ENCODE data around the gene NACC1. TPM values are rescaled to one million over a fixed set of nuclear protein-coding genes. Genes with fewer than 3 reads are reported as not detected.

NACC1 gene
- polyA plus RNA-seq, 2 of the 4 experiments (the other 2 are of a cell fraction): 26.1 to 37.9 TPM

DNA sequence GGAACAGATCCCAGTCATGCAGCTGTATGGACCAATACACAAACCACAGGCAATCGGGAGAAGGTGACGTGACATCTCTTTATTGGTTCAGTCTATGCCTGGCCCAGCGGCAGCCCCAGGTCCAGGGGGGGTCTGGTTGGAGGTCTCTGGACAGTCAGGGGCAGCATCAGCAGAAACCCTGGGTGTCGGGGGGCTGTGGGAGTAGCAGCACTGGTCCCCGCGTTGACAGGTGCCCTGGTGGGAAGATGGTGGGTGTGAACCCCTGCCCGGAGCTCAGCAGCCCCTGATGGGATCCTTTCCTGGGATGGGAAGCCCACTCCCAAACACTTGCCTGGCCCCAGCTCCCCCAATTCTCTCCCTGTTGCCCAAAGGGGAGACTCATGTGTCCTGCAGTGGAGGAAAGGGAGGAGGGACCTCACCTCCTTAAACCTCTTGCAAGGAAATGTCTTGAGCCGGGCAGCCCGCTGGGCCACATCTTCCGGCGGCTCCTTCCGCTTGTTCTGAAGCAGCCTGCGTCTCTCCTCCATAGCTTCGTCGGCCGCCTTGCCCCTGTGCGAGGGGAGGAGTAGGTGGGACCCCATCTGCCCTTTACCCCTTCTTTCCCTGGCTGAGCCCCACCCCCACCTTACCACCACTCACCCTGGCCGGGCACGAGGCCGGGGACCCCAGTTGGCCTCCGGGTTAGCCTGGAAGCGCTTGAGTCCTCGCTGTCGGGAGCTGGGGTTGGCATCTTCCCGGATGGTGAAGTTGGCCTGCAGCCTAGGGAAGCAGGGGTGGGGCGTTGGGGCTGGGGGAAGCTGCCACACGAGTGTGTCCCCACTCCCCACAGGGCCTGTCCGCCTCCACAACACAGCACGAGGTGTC lies 13.0 kb upstream of the NACC1 start:
- DNase-seq (ENCODE audit: low read depth in 1 of 2, low spot score in 1 of 2) (no peak), ATAC-seq (no peak), FAIRE-seq (no peak)
- Histone ChIP-seq H3K4me1 (no peaks in the 10 kb centered on the region), H3K9me3 (no peaks in the 10 kb centered on the region), H3K4me2 (no peak overlapping the region), H3K27ac (no peak overlapping the region), H3K4me3 (no peak overlapping the region)
- ChIA-PET POLR2A (no interaction called here), CTCF (interaction anchor here (1.0 to 3.9 kb wide), 9 partner anchors 9 to 140 kb away, joined by 3 to 23 read pairs (median 5); partner anchors contain the start of gene DAND5)
- 92% methylated on average over 19 of the region's 29 CpGs for WGBS (ENCODE audit: missing lambda C conversion rate)
- TF ChIP-seq, protein P1, sequence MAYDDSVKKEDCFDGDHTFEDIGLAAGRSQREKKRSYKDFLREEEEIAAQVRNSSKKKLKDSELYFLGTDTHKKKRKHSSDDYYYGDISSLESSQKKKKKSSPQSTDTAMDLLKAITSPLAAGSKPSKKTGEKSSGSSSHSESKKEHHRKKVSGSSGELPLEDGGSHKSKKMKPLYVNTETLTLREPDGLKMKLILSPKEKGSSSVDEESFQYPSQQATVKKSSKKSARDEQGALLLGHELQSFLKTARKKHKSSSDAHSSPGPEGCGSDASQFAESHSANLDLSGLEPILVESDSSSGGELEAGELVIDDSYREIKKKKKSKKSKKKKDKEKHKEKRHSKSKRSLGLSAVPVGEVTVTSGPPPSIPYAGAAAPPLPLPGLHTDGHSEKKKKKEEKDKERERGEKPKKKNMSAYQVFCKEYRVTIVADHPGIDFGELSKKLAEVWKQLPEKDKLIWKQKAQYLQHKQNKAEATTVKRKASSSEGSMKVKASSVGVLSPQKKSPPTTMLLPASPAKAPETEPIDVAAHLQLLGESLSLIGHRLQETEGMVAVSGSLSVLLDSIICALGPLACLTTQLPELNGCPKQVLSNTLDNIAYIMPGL (CRISPR knock-in tag; IDR thresholded peaks at IDR 0.05; ENCODE audit: borderline replicate concordance): no peak
- TF ChIP-seq, protein P2, sequence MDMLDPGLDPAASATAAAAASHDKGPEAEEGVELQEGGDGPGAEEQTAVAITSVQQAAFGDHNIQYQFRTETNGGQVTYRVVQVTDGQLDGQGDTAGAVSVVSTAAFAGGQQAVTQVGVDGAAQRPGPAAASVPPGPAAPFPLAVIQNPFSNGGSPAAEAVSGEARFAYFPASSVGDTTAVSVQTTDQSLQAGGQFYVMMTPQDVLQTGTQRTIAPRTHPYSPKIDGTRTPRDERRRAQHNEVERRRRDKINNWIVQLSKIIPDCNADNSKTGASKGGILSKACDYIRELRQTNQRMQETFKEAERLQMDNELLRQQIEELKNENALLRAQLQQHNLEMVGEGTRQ (IDR thresholded peaks at IDR 0.05): no peak
- TF ChIP-seq CHD2 (IDR thresholded peaks at IDR 0.05; ENCODE audit: low read length, partially characterized antibody): no peak
- TF ChIP-seq JUNB (IDR thresholded peaks at IDR 0.05): no peak
- no peak for TF ChIP-seq NR3C1 (IDR thresholded peaks at IDR 0.05)
- TF ChIP-seq HOXB5 (CRISPR knock-in tag; IDR thresholded peaks at IDR 0.05): no peak
- TF ChIP-seq BHLHE40 (IDR thresholded peaks at IDR 0.05; ENCODE audit: low read depth, low read length): no peak
- no peak for TF ChIP-seq JUN (IDR thresholded peaks at IDR 0.05)
- no peak for TF ChIP-seq CBX8 (IDR thresholded peaks at IDR 0.05)
- TF ChIP-seq RAD21 (conservative IDR thresholded peaks at IDR 0.05 in 1 of 2, IDR thresholded peaks at IDR 0.05 in 1 of 2): no peak
- TF ChIP-seq, protein P3, sequence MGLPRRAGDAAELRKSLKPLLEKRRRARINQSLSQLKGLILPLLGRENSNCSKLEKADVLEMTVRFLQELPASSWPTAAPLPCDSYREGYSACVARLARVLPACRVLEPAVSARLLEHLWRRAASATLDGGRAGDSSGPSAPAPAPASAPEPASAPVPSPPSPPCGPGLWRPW (IDR thresholded peaks at IDR 0.05): no peak
- TF ChIP-seq, protein P4, sequence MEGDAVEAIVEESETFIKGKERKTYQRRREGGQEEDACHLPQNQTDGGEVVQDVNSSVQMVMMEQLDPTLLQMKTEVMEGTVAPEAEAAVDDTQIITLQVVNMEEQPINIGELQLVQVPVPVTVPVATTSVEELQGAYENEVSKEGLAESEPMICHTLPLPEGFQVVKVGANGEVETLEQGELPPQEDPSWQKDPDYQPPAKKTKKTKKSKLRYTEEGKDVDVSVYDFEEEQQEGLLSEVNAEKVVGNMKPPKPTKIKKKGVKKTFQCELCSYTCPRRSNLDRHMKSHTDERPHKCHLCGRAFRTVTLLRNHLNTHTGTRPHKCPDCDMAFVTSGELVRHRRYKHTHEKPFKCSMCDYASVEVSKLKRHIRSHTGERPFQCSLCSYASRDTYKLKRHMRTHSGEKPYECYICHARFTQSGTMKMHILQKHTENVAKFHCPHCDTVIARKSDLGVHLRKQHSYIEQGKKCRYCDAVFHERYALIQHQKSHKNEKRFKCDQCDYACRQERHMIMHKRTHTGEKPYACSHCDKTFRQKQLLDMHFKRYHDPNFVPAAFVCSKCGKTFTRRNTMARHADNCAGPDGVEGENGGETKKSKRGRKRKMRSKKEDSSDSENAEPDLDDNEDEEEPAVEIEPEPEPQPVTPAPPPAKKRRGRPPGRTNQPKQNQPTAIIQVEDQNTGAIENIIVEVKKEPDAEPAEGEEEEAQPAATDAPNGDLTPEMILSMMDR (IDR thresholded peaks at IDR 0.05): no peak
- no peak for TF ChIP-seq MYC (IDR thresholded peaks at IDR 0.05; ENCODE audit: borderline replicate concordance, low read length)

DNA sequence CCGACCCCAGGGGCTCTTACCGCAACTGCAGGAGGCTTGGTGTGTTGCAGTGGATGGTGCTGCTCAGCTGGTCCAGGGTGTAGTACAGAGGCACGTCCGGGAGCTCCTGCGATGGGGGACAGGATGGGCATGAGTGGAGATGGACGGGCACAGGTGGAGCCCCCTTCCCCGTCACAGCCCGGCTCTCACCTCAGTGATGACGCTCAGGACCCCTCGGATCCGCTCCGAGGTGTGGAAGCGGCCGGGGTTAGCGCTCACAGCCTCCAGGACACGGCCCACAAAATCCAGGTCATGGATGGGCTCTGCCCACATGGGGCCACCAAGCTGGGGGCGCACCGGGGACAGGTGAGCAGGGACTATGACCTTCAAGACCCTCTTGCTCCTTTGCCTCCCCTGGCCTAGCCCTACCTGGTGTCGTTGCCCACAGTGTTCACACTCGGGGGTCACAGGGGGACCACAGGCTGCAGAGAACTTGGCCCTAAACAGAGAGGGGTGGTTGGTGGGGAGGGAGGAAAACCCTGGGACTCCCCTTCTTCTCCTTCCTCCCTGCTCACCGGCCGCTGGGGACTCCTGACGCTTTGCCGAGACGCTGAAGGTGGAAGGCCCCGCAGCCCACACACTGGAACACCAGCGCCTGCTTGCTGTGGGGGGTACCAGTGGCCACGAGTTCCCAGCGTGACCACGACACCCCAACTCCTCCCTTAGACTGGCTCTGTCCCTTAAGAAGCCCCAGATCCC lies 8.5 kb upstream of the NACC1 start:
- Histone ChIP-seq H3K9me3 (no peaks in the 10 kb centered on the region), H3K4me1 (no peaks in the 10 kb centered on the region), H3K4me3 (no peak overlapping the region), H3K4me2 (no peak overlapping the region), H3K27ac (no peak overlapping the region)
- ATAC-seq (no peak), DNase-seq (ENCODE audit: low read depth in 1 of 2, low spot score in 1 of 2) (no peak), FAIRE-seq (no peak)
- WGBS (ENCODE audit: missing lambda C conversion rate): 97% methylated on average over 25 of the region's 30 CpGs
- TF ChIP-seq MYC (IDR thresholded peaks at IDR 0.05; ENCODE audit: borderline replicate concordance, low read length) (no peak), FOSB (CRISPR knock-in tag; IDR thresholded peaks at IDR 0.05) (no peak), CBX2 (IDR thresholded peaks at IDR 0.05; ENCODE audit: borderline replicate concordance, low read depth) (no peak), RNF2 (IDR thresholded peaks at IDR 0.05; ENCODE audit: borderline replicate concordance, low read depth) (no peak), EHF (CRISPR knock-in tag; IDR thresholded peaks at IDR 0.05) (no peak), CEBPB (IDR thresholded peaks at IDR 0.05) (no peak), CBX8 (IDR thresholded peaks at IDR 0.05) (no peak), BHLHE40 (IDR thresholded peaks at IDR 0.05; ENCODE audit: low read depth, low read length) (no peak), RARB (CRISPR knock-in tag; IDR thresholded peaks at IDR 0.05) (no peak), NPAS2 (CRISPR knock-in tag; IDR thresholded peaks at IDR 0.05; ENCODE audit: borderline replicate concordance) (no peak), MAX (IDR thresholded peaks at IDR 0.05) (no peak), EHMT2 (IDR thresholded peaks at IDR 0.05; ENCODE audit: low read depth) (no peak), EP300 (IDR thresholded peaks at IDR 0.05) (no peak), JUN (IDR thresholded peaks at IDR 0.05) (no peak)
- TF ChIP-seq, protein P5, sequence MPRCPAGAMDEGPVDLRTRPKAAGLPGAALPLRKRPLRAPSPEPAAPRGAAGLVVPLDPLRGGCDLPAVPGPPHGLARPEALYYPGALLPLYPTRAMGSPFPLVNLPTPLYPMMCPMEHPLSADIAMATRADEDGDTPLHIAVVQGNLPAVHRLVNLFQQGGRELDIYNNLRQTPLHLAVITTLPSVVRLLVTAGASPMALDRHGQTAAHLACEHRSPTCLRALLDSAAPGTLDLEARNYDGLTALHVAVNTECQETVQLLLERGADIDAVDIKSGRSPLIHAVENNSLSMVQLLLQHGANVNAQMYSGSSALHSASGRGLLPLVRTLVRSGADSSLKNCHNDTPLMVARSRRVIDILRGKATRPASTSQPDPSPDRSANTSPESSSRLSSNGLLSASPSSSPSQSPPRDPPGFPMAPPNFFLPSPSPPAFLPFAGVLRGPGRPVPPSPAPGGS (IDR thresholded peaks at IDR 0.05): no peak
- TF ChIP-seq, protein P4 (IDR thresholded peaks at IDR 0.05): no peak
- CTCF ChIA-PET: no interaction called here
- POLR2A ChIA-PET: no interaction called here
